Subcutaneous adipose tissue (tissue), 4 donors: Measurements from ENCODE around the gene SS18L1. TPM values are rescaled to one million over a fixed set of nuclear protein-coding genes. Genes with fewer than 3 reads are reported as not detected.

ENCODE experiments used
- CTCF ChIP-seq: fragments of 450-650 bp; IDR thresholded peaks from one replicate; pipeline ENCODE4 v1.5.1; 2016; ENCODE audit warnings: low read depth, mild to moderate bottlenecking, control low read depth, antibody characterized with exemption, moderate library complexity
- total RNA-seq, 4 donors: library from RNA; depleted of rRNA; stranded (reverse); fragments of >200 nt; gene quantifications; one replicate each; pipeline ENCODE4 v1.1.0, GENCODE V29; 2016

The SS18L1 gene
- total RNA-seq, 4 donors from 2014 or later: 10.3 to 18.3 (median 12.9) TPM

GRCh38 chr20:62159839-62160238 is 16.3 kb downstream of the SS18L1 start:
- no peak for TF ChIP-seq CTCF

- TF ChIP-seq CTCF: no peak
These were observed 16.7 kb downstream of the SS18L1 start for GRCh38 chr20:62160253-62160652.

GRCh38 chr20:62160876-62161275 is 17.3 kb downstream of the SS18L1 start:
- TF ChIP-seq CTCF: no peak

GRCh38 chr20:62161347-62161746 is 17.8 kb downstream of the SS18L1 start:
- no peak for TF ChIP-seq CTCF

- TF ChIP-seq CTCF: no peak
These were observed 19.4 kb downstream of the SS18L1 start for GRCh38 chr20:62162765-62163484.

- TF ChIP-seq CTCF: no peak
These were observed 19.9 kb downstream of the SS18L1 start for GRCh38 chr20:62163485-62163865.

- TF ChIP-seq CTCF: no peak
These were observed 20.6 kb downstream of the SS18L1 start for GRCh38 chr20:62163986-62164762.
